Stimulated activated CD8-positive, alpha-beta memory T cell treated with anti-CD3 and anti-CD28 coated beads, Interleukin-2, amount 100 ng/mL, for 48 hours (primary cell): ENCODE data around the gene ZNF454.

ENCODE experiments used
- DNase-seq, 2 donors: peaks; one replicate each; pipeline ENCODE4 v3.0.0-alpha.2; 2020; ENCODE audit warnings: low read depth in 2 of 2

The ZNF454 gene

DNA sequence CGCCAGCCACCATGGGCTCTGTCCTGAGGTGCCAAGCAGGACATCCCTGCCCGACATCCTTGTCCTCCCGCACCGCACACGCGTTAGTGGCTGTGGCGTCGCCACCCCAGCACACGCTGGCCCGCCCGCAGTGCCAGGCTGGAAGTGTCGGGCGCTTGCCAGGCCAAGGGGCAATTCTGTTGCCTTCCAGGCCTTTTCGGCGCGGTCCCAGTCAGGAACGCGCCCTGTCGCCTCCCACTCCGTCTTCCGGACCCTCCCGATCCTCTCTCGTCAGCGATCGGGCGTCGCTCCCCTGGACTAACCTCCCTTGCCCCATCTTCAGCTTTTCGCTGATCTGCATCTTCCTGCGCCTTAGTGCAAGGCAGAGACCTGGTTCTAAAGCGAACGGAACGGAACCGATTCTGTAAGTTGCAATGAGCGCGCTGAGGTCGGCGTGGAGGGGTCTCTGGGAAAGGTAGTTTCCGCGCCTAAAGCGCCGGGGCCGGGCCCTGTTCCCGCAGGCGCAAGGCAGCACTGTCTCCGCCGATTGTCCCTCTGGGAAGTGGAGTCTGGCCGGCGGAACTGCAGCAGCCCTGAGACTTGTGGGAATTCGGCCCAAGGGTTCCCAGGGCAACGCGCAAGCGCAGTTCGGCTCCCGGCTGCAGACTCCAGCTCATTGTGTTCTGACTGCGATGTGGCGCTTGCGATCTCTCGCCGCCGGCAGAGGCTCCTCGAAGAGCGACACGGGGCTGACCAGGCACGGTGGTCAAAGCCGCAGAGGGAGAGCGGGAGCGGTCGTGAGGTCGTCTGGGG, at the start of gene ZNF454:
Gene ZNF454, plus strand, starts transcription at position 630 of the 792 bp plus-strand sequence. CDS start 1,594 bp downstream, outside the sequence.
- no peak for DNase-seq

DNA sequence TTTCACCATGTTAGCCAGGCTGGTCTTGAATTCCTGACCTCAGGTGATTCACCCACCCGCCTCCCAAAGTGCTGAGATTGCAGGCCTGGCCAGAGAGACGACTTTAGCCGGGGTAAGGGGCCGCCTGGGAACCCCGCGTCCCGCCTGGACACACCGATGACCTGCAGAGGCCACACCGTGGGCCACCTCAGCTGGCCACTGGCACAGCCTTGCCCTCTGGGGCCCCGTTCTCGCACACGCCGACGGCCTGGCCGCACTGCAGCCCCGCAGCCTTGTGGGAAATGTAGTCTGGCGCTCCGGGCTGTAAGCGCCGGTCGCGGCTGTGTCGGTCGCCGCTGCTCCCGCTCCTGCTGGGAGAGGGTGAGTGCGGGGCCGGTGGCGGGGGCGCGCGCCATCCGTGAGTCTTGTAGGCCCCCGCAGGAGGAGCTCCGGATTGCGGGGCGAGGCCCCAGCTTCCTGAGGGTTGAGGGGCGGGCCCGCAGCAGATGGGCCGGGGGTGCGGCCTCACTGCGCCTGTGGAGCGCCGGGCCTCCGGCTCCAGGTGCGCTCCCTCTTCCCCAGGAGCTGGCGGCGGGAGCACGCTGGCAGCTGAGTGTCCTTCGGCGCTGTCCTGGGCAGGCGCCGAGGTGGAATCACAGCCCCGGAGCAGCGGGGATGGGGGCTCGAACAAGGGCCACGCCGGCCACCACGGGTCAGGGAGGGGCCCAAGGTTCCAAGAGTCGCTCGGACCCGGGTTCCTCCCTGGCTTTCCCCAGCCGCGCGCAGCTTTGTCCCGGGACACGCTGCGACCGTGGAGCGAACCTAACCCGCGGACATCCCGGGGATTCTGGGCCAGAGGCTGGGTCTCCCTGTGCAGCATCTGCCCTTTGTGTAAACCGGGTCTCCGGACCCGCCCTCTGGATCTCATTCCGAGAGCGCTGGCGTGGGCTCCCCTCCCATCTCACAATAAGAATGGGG, 45.1 kb upstream of the ZNF454 start, which contains the start of gene ZFP2:
Gene ZFP2, plus strand, starts transcription at position 299 of the 957 bp plus-strand sequence. CDS start 35,401 bp downstream, outside the sequence.
- no peak for DNase-seq

DNA sequence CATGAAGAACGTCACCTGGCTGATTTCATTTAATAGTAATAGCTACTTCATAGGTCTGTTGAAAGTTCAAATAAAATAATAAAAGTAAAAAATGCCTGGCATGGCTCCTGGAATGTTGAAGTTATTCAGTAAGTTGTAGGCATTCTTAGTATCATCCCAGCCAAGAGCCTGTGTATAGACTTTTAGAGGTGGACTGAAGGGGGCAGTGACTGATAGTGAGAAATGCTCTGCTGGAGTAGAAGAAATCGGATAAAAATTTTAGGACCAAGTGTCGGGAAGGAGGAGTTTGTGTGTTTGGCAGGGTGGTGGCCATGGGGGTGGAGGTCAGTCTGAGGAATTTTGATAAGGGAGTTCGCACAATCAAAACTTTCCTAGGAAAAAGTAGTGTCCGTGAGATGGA, 41.7 kb upstream of the ZNF454 start:
- no peak for DNase-seq

DNA sequence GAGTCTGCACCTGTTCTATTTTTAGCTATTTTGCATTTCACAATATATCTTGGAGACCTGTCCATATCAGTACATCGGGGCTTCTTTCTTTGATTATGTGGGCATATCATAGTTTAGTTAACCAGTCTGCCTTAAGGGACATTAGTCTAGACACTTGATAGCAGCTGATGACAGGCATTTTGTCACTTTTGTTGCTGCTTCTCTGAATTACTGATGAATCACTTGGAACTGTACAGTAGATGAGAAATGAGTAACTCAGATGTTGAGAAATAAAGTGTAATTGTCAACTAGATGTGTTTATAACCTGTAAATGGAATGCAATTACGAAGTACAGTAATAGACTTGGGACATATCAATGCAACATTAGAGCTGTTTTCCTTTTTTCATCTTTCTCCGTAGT, 38.1 kb upstream of the ZNF454 start:
- DNase-seq = no peak

DNA sequence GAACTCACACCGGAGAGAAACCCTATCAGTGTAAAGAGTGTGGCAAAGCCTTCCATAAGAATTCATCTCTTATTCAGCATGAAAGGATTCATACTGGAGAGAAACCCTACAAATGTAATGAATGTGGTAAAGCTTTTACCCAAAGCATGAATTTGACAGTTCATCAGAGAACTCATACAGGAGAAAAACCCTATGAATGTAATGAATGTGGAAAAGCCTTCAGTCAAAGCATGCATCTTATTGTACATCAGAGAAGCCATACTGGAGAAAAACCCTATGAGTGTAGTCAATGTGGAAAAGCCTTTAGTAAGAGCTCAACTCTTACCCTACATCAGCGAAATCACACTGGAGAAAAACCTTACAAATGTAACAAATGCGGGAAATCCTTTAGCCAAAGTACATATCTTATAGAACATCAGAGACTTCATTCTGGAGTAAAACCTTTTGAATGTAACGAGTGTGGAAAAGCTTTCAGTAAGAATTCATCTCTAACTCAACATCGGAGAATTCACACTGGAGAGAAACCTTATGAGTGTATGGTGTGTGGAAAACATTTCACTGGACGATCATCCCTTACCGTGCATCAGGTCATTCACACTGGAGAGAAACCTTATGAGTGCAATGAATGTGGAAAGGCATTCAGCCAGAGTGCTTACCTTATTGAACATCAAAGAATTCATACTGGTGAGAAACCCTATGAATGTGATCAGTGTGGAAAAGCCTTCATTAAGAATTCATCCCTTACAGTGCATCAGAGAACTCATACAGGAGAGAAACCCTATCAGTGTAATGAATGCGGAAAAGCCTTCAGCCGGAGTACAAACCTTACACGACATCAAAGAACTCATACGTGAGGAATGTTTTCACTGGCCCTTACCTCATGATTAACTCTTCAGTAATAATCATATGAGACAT, 8.9 kb upstream of the ZNF454 start:
- DNase-seq = no peak

DNA sequence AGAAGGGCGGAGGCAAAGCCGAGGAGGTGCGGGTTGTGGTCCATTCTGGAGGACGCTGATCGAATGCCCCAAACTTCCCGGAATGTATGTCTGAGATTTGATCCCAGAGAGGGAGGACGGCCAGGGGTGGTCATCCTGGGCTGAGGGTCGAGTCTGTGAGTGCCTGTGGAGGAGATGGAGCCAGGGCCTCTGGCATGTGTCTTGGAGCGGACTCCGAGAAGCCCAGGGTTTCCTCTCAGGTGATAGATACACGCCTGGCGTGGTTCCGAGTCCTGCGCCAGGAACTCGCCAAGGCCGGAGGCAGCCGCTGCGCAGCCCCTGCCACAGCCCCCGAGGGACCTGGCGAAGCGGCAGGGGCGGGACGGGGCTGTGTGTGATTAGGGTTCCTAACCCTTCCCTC, 363 bp downstream of the ZNF454 start:
- DNase-seq = no peak

DNA sequence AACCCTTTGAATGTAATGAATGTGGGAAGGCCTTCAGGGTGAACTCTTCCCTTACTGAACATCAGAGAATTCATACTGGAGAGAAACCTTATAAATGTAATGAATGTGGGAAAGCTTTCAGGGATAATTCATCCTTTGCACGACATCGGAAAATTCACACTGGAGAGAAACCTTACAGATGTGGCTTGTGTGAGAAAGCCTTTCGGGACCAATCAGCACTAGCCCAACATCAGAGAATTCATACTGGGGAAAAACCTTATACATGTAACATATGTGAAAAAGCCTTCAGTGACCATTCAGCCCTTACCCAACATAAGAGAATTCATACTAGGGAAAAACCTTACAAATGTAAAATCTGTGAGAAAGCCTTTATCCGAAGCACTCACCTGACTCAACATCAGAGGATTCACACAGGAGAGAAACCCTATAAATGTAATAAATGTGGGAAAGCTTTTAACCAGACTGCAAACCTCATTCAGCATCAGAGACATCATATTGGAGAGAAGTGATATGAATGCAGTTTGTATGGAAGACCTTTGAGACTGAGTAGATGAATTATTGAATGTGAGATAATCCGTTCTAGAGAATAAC, 24.6 kb downstream of the ZNF454 start:
- no peak for DNase-seq

DNA sequence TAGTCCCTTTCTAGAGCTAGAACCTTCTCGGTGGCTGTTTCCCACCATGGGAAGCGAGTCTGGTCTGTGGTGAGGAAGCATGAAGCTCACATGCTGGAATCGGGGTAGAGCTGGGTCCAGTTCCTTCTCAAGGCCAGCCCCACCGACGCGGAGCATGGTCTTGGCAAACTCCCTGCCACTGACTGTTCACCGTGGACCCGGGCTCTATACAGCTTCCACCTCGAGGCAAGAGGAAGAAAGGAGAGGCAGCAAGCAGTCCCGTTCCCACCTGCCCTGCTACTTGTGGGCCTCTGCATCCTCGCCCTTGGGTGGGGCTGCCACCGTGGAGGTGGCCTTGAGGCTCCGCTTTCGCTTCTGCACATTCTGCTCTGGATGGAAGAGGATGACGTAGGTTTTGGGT, 40.4 kb downstream of the ZNF454 start:
- DNase-seq = no peak

DNA sequence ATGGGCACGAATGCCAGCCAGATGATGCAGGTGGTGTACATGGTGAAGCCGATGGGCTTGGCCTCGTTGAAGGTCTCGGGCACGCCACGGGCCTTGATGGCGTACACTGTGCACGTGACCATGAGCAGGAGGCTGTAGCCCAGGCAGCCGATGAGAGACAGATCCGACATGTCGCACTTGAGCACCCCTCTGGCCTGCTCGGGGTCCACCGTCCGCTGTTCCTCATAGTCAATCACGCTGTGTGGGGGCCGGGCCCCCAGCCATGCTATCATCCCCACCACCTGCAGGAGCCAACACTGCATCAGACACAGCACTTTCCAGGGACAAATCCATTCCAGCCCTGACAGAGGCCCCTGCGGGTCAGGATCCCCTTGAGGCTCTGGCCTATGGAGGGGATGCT, 41.9 kb downstream of the ZNF454 start:
- DNase-seq = no peak

DNA sequence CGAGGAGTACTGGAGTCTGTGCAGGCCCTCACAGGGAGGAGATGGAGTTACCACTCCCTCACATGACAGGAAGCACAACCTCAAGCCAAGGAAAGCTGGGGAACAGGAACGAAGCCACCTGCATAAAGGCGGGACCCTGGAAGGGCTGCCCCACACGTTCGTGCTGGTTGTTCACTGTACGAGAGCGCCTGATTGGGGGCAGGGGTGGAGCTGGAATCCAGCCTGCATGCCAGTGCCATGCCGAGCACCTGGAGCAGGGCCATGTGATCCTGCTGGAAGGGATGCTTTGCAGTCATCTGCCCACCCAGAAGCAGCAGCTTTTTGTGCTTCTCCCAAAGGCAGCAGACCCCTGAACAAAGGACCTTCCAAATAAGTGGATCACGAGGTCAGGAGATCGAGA, 42.7 kb downstream of the ZNF454 start:
- DNase-seq = no peak

DNA sequence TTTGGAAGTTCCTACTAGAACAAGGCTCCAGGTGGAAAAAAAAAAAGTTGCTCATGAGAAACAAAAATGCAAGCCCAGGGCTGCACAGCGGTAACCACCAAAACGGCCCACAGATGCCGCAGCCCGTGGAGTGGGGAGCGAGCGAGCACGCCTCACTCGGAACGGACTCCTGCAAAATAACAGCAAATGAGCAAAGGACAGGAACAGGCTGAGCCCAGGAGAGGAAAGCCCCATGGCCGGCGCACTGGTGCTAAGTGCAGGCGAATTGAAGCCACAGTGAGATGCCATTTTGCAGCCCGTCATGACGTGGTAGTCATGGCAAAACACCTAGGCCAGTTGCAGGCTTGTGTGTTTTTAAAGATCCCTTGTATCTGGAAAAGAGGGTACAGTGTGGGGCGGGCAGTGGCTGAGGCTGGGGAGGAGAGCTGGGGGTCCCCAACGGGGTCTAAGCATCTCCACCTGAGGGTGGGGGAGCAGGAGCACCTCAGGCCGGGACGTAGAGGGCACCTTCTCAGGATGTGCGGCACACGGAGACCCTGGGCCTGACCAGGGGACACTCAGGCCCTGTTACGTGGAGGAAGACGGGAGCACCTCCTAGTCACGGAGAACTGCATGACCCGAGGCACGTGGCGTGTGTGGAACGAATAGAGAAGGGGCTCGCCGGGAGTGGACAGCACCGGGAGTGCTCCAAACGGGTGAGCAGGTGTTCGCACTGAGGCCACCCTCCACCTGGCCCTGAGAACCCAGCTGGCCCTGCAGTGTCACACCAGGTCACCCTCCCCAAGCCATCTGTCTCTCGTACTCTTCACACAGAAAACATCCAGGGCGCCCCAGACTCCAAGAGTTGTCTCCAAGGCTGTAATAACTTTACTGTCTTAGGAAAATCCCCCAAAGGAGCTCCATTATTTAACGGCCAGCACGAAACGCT, 43.4 kb downstream of the ZNF454 start:
- no peak for DNase-seq

DNA sequence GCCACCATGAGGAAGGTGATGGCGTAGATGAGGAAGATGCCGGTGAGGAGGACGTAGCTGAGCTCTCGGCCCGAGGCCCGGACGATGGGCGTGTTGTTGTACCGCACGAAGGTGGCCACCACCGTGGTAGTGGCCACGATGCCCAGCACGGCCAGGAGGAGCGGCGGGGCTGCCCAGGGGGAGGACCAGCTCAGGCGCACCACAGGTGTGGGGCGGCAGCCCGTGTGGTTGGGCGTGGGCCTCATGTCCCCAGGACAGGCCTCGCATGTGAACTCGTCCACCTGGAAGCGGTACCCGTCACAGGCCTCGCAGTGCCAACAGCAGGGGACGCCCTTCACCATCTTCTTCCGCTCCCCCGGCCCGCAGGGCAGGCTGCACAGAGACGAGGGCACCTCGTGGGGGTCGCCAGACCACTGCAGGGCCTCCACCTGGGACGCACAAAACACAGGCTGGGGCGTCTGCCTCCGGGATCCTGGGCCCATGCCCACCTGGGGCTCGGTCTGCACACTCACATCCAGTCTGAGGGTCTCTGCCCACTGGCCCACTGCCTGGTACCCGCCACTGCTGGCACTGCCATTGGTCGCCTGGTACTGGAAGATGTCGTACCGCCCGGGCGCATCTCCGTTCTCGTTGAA, 45.4 kb downstream of the ZNF454 start:
- no peak for DNase-seq

DNA sequence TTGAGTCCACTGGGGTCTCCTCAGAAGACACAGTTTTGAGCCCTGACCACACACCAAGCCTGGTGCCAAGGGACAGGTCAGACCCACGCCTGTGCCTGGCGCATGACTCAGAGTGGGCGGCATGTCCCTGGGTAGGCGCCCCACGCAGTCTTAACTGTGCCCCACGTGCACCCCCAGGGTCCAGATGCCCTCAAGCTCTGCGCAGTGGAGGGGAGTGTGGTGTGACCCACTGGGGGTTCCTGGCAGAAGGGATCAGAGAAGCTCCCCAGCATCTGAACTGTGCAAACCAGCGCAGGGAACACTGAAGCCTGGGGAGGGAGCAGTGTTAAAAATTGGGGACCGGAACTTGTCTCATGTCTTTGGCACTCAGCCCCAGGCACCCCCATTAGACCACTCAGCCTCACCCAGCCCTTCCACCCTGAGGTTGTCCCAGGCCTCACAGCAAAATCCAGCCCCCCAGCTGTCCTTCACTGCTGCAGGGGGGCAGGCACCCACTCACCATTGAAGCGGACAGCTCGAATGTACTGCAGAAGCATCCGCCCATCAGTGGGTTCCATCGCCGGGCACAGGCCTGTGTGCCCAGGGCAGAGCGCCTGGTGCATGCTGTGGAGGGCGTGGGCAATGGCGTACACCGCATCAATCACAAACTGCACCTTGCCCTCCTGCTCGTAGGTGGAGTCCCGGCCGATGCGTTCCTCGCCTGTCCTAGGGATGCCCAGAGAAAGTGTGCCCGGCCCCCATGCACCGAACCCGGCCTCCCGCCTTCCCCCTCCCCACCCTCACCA, 47.6 kb downstream of the ZNF454 start:
- DNase-seq = no peak

DNA sequence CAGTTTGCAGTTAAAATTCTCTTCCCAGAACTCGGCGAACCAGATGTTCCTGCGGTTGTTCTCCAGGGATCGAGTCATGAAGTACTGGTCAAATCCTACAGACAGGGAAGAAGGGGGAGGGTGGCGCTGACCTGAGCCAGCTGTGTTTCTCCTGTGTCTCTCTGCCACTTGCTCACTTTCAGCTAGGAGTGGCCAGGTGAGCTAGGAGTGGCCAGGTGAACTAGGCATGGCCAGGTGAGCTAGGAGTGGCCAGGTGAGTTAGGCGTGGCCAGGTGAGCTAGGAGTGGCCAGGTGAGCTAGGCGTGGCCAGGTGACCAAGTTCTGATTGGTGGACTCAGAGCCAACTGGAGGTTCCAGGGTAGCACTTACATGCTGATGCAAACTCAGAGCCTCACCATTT, 48.3 kb downstream of the ZNF454 start:
- no peak for DNase-seq

DNA sequence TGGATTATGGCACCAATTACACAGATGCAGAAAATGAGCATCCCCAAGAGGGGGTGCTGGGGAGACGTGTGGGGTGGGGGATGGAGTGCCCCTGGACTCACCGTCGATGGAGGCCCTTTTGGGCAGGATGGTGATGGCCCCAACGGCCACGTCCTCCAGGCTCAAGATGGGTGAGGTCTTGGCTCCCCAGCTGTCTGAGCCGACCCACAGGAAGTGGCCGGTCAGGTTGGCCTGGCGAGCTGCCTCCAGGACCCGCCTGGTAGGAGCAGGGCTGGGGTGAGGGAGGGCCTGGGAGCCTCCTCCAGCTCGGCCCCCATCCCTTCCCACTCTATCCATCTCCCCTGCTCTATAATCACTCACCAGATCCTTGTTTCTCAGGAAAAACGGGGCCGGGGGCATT, 49.5 kb downstream of the ZNF454 start:
- DNase-seq = no peak

DNA sequence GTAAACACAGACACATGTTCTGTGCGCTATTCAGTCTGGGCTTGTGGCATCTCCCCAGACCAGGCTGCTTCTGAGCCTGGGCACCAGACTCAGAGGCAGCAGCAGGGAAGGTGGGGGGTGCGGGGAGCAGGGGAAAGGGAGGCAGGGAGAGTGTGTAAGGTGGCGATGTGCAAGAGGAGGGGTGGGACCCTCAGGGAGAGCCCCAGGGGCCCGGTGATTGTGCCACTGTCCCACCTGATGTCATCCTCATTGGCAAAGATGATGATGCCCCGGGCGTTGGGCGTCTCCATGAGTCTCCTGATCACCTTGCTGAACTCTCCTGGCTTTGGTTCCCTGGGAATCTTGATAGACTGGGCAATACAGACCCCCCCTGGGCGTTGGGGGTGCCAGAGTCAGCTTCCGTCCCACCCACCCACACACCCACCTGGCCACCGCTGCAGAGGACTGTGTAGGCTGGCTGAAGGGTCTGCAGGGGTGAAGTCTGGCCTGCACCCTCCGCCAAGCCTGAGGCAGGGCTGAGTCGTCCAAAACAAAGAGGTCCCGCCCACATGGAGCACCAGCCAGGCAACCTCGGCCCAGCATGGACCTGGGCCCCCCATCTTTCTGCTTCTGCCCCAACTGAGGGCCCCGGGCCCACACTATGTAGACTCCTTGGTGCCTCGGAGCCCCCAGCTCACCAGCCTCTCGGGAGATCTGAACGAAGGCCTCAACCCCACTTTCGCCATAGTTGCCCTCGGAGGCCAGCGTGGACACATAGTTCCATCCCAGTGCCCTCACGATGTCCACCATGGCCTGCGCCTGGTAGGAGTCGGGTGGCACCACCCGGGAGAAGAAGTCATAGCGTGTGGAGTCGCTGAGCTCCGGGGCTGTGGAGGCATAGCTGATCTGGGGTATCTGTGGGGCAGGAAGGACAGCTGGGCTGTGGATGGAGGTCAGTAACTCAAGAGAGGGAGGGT, 50.5 kb downstream of the ZNF454 start:
- no peak for DNase-seq

DNA sequence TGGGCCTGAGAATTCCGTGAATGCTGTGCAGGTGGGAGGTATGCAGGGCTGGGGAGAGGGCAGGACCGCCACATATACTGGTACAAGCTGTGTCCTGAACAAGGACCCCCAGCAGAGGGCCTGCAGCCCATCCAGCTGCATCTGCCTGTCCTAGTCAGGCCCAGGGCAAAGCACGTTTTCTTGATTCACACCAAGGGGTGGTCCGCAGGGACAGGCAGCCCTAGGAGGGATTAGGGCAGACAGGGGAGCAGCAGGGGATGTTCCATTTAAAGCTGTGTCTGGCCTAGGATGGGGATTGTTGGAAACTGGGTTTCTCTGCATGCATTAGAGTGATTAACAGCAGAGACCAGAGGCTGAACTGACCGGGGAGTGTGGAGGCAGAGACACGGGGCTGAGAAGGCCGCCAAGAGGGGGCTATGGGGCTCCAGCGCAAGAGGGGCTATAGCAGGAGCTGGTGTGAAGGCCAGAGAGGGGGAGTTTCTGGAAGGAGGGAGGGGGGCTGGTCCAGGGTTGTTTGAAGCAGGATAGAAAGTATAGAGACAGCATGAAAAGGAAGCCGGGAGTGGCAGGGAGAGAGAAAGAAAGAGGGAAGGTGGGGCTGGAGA, 51.4 kb downstream of the ZNF454 start:
- DNase-seq = no peak
